GM18867 (cell line): ENCODE results near the gene LRRC4B.
"Not testable (repeated sequence)": the region's sequence is repeated elsewhere in the genome, so short reads cannot be mapped to it uniquely, and the experiment has no call there.

Experiments
- ATAC-seq: cut with Tn5 transposase; IDR thresholded peaks from one replicate; pipeline ENCODE4 v1.9.1; 2021; ENCODE audit warnings: mild to moderate bottlenecking, moderate library complexity; ENCODE audit not compliant: unreplicated experiment

The LRRC4B gene

GRCh38 chr19:50489461-50490011, 78.7 kb downstream of the LRRC4B start:
- no peak for ATAC-seq

DNA sequence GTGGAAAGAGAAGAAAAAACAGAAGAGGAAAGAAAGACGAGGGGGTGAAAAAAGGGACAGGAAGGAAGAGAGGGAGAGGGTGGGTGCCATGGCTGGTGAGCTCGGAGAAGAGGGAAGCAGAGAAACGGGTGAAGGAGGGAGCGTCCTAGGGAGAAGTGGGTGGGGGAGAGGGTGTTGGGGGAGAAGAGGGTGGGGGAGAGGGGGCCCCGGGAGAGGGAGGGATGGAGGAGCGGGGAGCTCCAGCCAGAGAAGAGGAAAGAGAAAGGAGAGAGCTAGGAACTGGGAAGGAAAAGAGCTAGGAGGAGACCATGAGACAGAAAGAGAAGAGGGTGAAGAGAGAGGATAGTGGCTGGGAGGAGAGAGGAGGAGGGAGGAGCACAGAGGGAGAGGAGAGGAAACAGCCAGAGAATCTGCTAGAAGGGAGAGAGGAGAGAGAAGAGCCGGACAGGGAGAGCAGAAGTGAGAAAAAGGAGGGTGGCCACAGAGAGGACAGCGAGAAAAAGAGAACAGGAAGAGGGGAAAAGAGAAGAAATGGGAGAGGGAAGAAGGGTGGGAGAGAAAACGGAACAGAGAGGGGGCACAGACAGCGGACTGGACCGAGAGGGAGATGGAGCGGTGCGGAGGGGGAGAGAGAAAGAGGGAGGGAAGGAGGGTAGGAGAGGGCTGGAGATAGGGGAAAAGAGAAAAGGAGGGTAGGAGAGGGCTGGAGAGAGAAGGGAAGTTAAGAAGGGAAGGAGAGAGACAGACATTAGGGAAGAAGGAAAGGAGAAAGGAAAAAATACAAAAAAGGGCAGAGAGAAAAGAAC, 79.6 kb downstream of the LRRC4B start:
- ATAC-seq = no peak

GRCh38 chr19:50486823-50487515, 81.3 kb downstream of the LRRC4B start:
- no peak for ATAC-seq

GRCh38 chr19:50485284-50485955, 82.8 kb downstream of the LRRC4B start:
- ATAC-seq = no peak

DNA sequence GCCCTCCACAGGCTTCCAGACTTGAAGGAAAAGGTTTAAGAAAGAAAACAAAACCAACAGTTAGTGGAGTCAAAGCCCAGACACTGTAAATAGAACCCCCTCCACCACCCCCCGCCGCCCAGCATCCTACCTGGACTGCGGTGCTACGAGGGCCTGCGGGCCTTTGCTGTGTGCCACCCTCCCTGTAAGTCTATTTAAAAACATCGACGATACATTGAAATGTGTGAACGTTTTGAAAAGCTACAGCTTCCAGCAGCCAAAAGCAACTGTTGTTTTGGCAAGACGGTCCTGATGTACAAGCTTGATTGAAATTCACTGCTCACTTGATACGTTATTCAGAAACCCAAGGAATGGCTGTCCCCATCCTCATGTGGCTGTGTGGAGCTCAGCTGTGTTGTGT, 85.3 kb downstream of the LRRC4B start:
- ATAC-seq = no peak

DNA sequence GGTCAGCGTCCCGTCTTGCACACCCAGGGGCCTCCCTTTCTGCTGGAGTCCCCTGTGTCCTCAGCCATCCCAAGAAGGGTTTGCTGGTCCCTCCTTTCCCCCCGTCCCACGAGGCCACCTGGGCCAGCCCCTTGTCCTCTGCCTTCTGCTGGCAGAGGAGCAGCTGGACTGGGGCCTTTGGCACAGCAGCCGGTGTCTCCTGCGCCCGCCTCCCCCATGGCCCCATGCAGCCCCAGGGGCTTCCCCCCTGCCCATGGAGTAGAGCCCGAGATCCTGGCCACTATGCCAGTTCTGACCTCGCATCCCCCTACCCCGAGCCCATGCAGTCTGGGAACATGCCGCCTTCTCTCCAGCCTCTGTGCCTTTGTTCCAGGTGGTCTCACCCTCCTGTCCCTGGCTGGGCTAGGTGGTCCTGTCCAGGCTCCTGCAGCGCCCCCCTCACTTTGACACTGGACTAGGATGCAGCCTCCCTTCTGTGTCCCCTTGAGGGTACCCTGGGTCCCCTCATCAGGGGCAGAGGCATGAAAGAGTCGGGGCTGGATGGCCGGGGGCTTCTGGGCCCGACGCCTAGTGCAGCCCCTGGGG, 85.9 kb downstream of the LRRC4B start:
- ATAC-seq = no peak

- no peak for ATAC-seq
Observed at GRCh38 chr19:50481351-50482149, 86.7 kb downstream of the LRRC4B start.

GRCh38 chr19:50480281-50481111, 87.7 kb downstream of the LRRC4B start:
- no peak for ATAC-seq

- no peak for ATAC-seq
Observed at GRCh38 chr19:50479761-50480251, 88.4 kb downstream of the LRRC4B start.

- ATAC-seq = no peak
Observed at GRCh38 chr19:50478901-50479715, 89.1 kb downstream of the LRRC4B start.

GRCh38 chr19:50477751-50478515, 90.3 kb downstream of the LRRC4B start:
- ATAC-seq = no peak

GRCh38 chr19:50476907-50477238, 91.4 kb downstream of the LRRC4B start:
- no peak for ATAC-seq

DNA sequence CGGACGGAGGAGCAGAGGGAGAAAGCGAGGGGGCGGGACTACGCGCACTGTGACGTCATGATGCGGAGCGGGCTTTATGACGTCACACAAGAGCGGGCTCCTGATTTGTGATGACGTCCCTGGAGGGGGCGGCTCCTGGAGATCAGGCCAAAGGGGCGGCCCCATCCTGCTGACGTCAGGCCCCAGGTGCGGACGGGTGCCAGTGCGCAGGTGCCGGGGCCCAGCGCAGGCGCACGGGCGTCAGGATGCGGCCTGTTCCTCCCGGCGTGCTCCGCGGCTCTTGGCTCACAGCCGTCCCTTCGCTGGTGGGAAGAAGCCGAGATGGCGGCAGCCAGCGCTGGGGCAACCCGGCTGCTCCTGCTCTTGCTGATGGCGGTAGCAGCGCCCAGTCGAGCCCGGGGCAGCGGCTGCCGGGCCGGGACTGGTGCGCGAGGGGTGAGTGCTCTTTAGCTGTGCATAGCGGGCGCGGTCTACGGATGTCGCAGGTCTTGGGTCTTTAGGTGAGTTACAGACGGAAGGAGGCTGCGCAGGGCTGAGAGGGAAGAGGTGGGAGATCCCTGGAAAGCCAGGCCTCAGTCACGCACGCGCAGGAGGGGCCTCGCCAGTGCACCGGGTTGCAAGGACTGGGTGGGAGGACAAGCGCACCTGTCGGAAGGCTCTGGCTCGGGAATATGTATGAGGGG, 91.9 kb downstream of the LRRC4B start, which contains the start of the genes EMC10 and GARIN5A:
Gene EMC10, plus strand, starts transcription at position 284 of the 683 bp plus-strand sequence. Its CDS starts 38 bp downstream, at position 322.
Gene GARIN5A, minus strand, starts transcription at position 625 of the 683 bp plus-strand sequence. Its CDS starts 460 bp downstream, at position 165.
- peak; percentile 82 for ATAC-seq

DNA sequence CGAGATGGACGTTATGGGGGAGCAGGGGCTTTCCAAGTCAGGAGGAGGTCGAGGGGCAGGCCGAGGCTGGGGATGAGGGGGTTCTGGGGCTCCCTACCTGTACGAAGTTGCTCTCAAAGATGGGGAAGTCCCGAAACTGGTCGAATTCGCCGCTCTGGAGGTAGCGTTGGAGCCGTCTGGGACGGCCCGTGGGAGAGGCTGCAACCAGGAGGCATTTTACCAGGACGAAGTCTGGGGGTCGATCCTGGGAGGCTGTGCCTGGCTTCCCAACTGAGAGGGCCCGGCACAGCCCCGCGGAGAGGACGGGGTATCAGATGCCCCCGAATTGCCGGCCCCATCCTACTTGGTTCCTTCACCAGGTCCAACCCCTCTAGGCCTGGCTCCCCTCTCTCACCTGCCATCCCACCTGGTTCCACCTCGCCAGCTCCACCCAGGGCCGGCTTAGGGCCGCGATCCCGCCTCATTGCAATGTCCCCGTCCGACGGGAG, 92.5 kb downstream of the LRRC4B start:
- ATAC-seq = peak; percentile 7

- ATAC-seq = no peak
Observed at GRCh38 chr19:50475101-50475568, 93.1 kb downstream of the LRRC4B start.

GRCh38 chr19:50473336-50473735, 94.9 kb downstream of the LRRC4B start:
- not testable (repeated sequence) for ATAC-seq

DNA sequence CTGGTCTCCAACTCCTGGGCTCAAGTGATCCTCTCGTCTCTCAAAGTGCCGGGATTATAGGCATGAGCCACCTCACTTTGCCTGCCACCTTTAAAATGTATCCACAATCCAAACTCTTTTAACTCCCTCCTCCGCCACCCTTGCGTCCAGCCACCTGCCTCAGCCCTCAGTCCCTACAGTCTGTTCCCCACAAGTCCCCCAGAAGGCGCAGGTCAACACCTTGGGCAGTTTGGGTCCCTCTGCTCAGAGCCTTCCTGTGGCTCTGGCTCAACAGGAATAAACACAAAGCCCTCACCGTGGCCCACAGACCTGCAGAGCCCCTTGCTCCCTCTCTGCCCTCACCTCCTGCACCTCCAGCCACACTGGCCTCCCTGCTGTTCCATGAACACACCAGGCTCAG, 99.4 kb downstream of the LRRC4B start:
- no peak for ATAC-seq
